ENCODE data around the gene SYNE1. TPM values are rescaled to one million over a fixed set of nuclear protein-coding genes. Genes with fewer than 3 reads are reported as not detected.
A peak's percentile ranks its signal among the peaks of the same experiment; 100 is the strongest.

Gene SYNE1
- total RNA-seq, 1 experiment from 2014 or later: 6.5 TPM

DNA sequence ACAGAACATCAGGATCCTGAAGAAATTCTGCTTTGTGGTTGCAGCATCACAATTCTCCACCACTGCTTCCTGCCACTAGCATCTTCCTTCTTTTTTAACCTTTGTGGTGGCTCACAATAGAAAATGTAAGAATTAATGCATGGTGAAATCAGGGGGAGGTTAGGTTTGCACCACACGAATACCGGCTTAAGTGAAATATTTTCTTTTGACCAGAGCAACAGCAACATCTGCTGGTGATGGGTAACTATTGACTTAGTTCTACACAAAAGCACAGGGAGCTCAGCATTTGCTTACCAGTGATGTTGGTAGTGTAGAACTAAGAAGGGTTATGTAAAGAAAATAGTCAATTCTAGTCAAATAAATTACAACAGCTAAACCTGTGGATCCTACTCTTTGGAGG is 280.5 kb downstream of the SYNE1 start:
- Mint-ChIP-seq H3K9me3 (no peaks in the 10 kb centered on the region), H3K4me3 (no peak overlapping the region), H3K36me3 (no peaks in the 10 kb centered on the region), H3K27ac (no peak overlapping the region), H3K4me1 (no peaks in the 10 kb centered on the region), H3K27me3 (ENCODE audit: low read depth) (no peaks in the 10 kb centered on the region)
- ChIA-PET POLR2A (no interaction called here), CTCF (interaction anchor here (0.6 to 1.1 kb wide), 14 partner anchors 8 to 709 kb away, joined by 3 to 16 read pairs (median 4); no protein-coding TSS in a partner anchor)
- TF ChIP-seq, protein P1, sequence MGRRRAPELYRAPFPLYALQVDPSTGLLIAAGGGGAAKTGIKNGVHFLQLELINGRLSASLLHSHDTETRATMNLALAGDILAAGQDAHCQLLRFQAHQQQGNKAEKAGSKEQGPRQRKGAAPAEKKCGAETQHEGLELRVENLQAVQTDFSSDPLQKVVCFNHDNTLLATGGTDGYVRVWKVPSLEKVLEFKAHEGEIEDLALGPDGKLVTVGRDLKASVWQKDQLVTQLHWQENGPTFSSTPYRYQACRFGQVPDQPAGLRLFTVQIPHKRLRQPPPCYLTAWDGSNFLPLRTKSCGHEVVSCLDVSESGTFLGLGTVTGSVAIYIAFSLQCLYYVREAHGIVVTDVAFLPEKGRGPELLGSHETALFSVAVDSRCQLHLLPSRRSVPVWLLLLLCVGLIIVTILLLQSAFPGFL (CRISPR knock-in tag; IDR thresholded peaks at IDR 0.05; ENCODE audit: borderline replicate concordance): no peak
- TF ChIP-seq, protein P2, sequence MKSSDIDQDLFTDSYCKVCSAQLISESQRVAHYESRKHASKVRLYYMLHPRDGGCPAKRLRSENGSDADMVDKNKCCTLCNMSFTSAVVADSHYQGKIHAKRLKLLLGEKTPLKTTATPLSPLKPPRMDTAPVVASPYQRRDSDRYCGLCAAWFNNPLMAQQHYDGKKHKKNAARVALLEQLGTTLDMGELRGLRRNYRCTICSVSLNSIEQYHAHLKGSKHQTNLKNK (CRISPR knock-in tag; IDR thresholded peaks at IDR 0.05): no peak
- TF ChIP-seq IRF2 (CRISPR knock-in tag; IDR thresholded peaks at IDR 0.05; ENCODE audit: borderline replicate concordance, low read depth) (no peak), CBFB (CRISPR knock-in tag; IDR thresholded peaks at IDR 0.05; ENCODE audit: low read depth) (no peak), JUN (CRISPR knock-in tag; IDR thresholded peaks at IDR 0.05) (no peak), ELF4 (CRISPR knock-in tag; IDR thresholded peaks at IDR 0.05; ENCODE audit: low read depth) (no peak), ESRRA (CRISPR knock-in tag; IDR thresholded peaks at IDR 0.05; ENCODE audit: borderline replicate concordance) (no peak), RORB (CRISPR knock-in tag; IDR thresholded peaks at IDR 0.05) (no peak), NFATC4 (CRISPR knock-in tag; IDR thresholded peaks at IDR 0.05) (no peak)
- TF ChIP-seq, protein P3, sequence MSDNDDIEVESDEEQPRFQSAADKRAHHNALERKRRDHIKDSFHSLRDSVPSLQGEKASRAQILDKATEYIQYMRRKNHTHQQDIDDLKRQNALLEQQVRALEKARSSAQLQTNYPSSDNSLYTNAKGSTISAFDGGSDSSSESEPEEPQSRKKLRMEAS (CRISPR knock-in tag; IDR thresholded peaks at IDR 0.05): no peak
- DNase-seq (ENCODE audit: low spot score) (no peak), ATAC-seq (peak; percentile 89)

DNA sequence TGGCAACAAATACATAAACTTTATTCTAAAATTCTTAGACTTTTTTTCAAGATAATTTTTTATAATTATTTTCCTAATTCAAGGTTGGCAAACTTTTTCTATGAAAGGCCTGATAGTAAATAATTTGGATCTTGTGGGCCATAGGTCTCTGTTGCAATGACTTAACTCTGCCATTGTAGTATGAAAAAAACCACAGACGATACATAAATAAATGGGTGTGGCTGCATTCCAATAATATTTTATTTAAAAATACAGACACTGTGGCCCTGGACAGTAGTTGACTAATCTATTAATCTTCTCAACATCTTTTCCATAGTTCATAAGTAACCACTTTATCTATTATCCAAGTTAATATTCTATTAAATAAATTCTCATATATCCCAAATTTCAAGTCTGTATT is 281.1 kb downstream of the SYNE1 start:
- H3K9me3 Mint-ChIP-seq: no peaks in the 10 kb centered on the region
- DNase-seq (ENCODE audit: low spot score) (no peak), ATAC-seq (no peak)
- no peaks in the 10 kb centered on the region for H3K36me3 Mint-ChIP-seq
- H3K27ac Mint-ChIP-seq: no peak overlapping the region
- H3K27me3 Mint-ChIP-seq (ENCODE audit: low read depth): no peaks in the 10 kb centered on the region
- TF ChIP-seq GABPB1 (CRISPR knock-in tag; IDR thresholded peaks at IDR 0.05): no peak
- TF ChIP-seq, protein P3 (CRISPR knock-in tag; IDR thresholded peaks at IDR 0.05): no peak
- TF ChIP-seq, protein P4, sequence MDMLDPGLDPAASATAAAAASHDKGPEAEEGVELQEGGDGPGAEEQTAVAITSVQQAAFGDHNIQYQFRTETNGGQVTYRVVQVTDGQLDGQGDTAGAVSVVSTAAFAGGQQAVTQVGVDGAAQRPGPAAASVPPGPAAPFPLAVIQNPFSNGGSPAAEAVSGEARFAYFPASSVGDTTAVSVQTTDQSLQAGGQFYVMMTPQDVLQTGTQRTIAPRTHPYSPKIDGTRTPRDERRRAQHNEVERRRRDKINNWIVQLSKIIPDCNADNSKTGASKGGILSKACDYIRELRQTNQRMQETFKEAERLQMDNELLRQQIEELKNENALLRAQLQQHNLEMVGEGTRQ (CRISPR knock-in tag; IDR thresholded peaks at IDR 0.05): no peak
- TF ChIP-seq MYBL2 (CRISPR knock-in tag; IDR thresholded peaks at IDR 0.05): no peak
- TF ChIP-seq, protein P5, sequence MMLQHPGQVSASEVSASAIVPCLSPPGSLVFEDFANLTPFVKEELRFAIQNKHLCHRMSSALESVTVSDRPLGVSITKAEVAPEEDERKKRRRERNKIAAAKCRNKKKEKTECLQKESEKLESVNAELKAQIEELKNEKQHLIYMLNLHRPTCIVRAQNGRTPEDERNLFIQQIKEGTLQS (CRISPR knock-in tag; conservative IDR thresholded peaks at IDR 0.05): no peak
- TF ChIP-seq, protein P6, sequence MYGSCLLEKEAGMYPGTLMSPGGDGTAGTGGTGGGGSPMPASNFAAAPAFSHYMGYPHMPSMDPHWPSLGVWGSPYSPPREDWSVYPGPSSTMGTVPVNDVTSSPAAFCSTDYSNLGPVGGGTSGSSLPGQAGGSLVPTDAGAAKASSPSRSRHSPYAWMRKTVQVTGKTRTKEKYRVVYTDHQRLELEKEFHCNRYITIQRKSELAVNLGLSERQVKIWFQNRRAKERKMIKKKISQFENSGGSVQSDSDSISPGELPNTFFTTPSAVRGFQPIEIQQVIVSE (CRISPR knock-in tag; IDR thresholded peaks at IDR 0.05; ENCODE audit: borderline replicate concordance): no peak
- TF ChIP-seq, protein P7, sequence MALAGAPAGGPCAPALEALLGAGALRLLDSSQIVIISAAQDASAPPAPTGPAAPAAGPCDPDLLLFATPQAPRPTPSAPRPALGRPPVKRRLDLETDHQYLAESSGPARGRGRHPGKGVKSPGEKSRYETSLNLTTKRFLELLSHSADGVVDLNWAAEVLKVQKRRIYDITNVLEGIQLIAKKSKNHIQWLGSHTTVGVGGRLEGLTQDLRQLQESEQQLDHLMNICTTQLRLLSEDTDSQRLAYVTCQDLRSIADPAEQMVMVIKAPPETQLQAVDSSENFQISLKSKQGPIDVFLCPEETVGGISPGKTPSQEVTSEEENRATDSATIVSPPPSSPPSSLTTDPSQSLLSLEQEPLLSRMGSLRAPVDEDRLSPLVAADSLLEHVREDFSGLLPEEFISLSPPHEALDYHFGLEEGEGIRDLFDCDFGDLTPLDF (CRISPR knock-in tag; IDR thresholded peaks at IDR 0.05): no peak
- TF ChIP-seq NFYB (CRISPR knock-in tag; conservative IDR thresholded peaks at IDR 0.05; ENCODE audit: low read depth): no peak
- no peak for TF ChIP-seq SMAD4 (CRISPR knock-in tag; IDR thresholded peaks at IDR 0.05)
- TF ChIP-seq, protein P8, sequence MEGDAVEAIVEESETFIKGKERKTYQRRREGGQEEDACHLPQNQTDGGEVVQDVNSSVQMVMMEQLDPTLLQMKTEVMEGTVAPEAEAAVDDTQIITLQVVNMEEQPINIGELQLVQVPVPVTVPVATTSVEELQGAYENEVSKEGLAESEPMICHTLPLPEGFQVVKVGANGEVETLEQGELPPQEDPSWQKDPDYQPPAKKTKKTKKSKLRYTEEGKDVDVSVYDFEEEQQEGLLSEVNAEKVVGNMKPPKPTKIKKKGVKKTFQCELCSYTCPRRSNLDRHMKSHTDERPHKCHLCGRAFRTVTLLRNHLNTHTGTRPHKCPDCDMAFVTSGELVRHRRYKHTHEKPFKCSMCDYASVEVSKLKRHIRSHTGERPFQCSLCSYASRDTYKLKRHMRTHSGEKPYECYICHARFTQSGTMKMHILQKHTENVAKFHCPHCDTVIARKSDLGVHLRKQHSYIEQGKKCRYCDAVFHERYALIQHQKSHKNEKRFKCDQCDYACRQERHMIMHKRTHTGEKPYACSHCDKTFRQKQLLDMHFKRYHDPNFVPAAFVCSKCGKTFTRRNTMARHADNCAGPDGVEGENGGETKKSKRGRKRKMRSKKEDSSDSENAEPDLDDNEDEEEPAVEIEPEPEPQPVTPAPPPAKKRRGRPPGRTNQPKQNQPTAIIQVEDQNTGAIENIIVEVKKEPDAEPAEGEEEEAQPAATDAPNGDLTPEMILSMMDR (IDR thresholded peaks at IDR 0.05): no peak
- ChIA-PET CTCF (no interaction called here), POLR2A (no interaction called here)
- no peaks in the 10 kb centered on the region for H3K4me1 Mint-ChIP-seq
- no peak overlapping the region for H3K4me3 Mint-ChIP-seq

All from WTC11 (cell line).